Endodermal cell (in vitro differentiated cells): ENCODE data around the gene NAV2. TPM values are rescaled to one million over a fixed set of nuclear protein-coding genes. Genes with fewer than 3 reads are reported as not detected.

Experiments used
- DNase-seq: peaks from one replicate; pipeline ENCODE4 v3.0.0-alpha.2; 2017
- H3K27ac ChIP-seq: 2 replicates; pipeline ENCODE4 v1.5.1; 2013; ENCODE audit warnings: mild to moderate bottlenecking, low read depth, low read length, moderate library complexity
- H3K27me3 ChIP-seq: 2 replicates; pipeline ENCODE4 v1.6.1; 2013; ENCODE audit warnings: mild to moderate bottlenecking, low read length, moderate library complexity; ENCODE audit not compliant: insufficient read depth, control insufficient read depth, poor library complexity, severe bottlenecking
- H3K36me3 ChIP-seq: 2 replicates; pipeline ENCODE4 v1.7.0; 2013; ENCODE audit warnings: mild to moderate bottlenecking, low read length, moderate library complexity; ENCODE audit not compliant: control insufficient read depth, insufficient read depth
- H3K4me1 ChIP-seq: one replicate; pipeline ENCODE4 v1.7.0; 2013; ENCODE audit warnings: low read length; ENCODE audit not compliant: control insufficient read depth, insufficient read depth
- H3K4me3 ChIP-seq: 2 replicates; pipeline ENCODE4 v1.5.1; 2013; ENCODE audit warnings: mild to moderate bottlenecking, low read length, moderate library complexity
- H3K9ac ChIP-seq: 2 replicates; pipeline ENCODE4 v1.6.1; 2013; ENCODE audit warnings: mild to moderate bottlenecking, low read length, moderate library complexity; ENCODE audit not compliant: poor library complexity, severe bottlenecking; ENCODE audit errors: extremely low read depth
- H3K9me3 ChIP-seq: 2 replicates; pipeline ENCODE4 v1.6.1; 2013; ENCODE audit warnings: mild to moderate bottlenecking, low read length, moderate library complexity; ENCODE audit not compliant: control insufficient read depth
- H3K27ac Mint-ChIP-seq: 2 replicates; pipeline ENCODE4 v1.8.0; 2020; ENCODE audit warnings: mixed read lengths
- H3K27me3 Mint-ChIP-seq: 2 replicates; pipeline ENCODE4 v1.8.0; 2021; ENCODE audit warnings: mild to moderate bottlenecking, mixed read lengths; ENCODE audit not compliant: insufficient read depth
- H3K36me3 Mint-ChIP-seq: 2 replicates; pipeline ENCODE4 v1.8.0; 2020; ENCODE audit warnings: low read depth, mixed read lengths
- H3K4me1 Mint-ChIP-seq: 2 replicates; pipeline ENCODE4 v1.8.0; 2020; ENCODE audit warnings: mixed read lengths
- H3K4me3 Mint-ChIP-seq: 2 replicates; pipeline ENCODE4 v1.8.0; 2020; ENCODE audit warnings: mild to moderate bottlenecking, moderate library complexity, mixed read lengths
- H3K9me3 Mint-ChIP-seq: 2 replicates; pipeline ENCODE4 v1.8.0; 2020; ENCODE audit warnings: mild to moderate bottlenecking, mixed read lengths
- CTCF ChIP-seq: fragments of 200-600 bp; sonication (generic); conservative IDR thresholded peaks from 2 replicates; pipeline ENCODE4 v1.5.0; 2021; ENCODE audit warnings: antibody characterized with exemption, mild to moderate bottlenecking
- WGBS, 2 experiments: methylation state at CpG; one replicate each; pipeline versions ENCODE4 v1.1.5 to v1.1.7; 2013; ENCODE audit warnings: missing lambda C conversion rate in 2 of 2, mixed read lengths in 1 of 2; ENCODE audit not compliant: insufficient coverage in 1 of 2, insufficient read length in 1 of 2; 5-methylcytosine and 5-hydroxymethylcytosine counted together
- total RNA-seq, 2 donors: library from RNA; stranded (reverse); fragmentation: NEBNext Ultra II Directional in 1 of 2; extraction: Animal tissue kit (Norgen Biotek cat#: 25700) in 1 of 2; gene quantifications; 2 replicates in 1 of 2; 3 replicates in 1 of 2; pipeline ENCODE4 v1.2.1, GENCODE V29; 2021

The NAV2 gene
- total RNA-seq, 2 donors from 2014 or later, result 37.1 to 42.4 TPM

GRCh38 chr11:19795082-19795481, 82.4 kb downstream of the NAV2 start:
- Mint-ChIP-seq H3K4me1 (peaks cover 10% of the 10 kb centered on the region), H3K9me3 (no peaks in the 10 kb centered on the region), H3K27ac (no peak overlapping the region), H3K27me3 (no peaks in the 10 kb centered on the region), H3K36me3 (no peaks in the 10 kb centered on the region), H3K4me3 (no peak overlapping the region)
- no peaks in the 10 kb centered on the region for H3K27me3 ChIP-seq
- H3K9me3 ChIP-seq, result no peaks in the 10 kb centered on the region
- no peak overlapping the region for H3K9ac ChIP-seq
- H3K27ac ChIP-seq, result no peak overlapping the region
- no peaks in the 10 kb centered on the region for H3K4me1 ChIP-seq
- TF ChIP-seq CTCF, result no peak
- DNase-seq, result no peak
- no peaks in the 10 kb centered on the region for H3K36me3 ChIP-seq
- 100% methylated on average over 1 of the region's 1 CpG; no CpG with 5 or more reads in 1 of the 2 experiments for WGBS, 2 experiments
- H3K4me3 ChIP-seq, result no peak overlapping the region

GRCh38 chr11:19800162-19800561, 87.5 kb downstream of the NAV2 start:
- Histone ChIP-seq H3K9me3 (no peaks in the 10 kb centered on the region), H3K27ac (no peak overlapping the region), H3K27me3 (no peaks in the 10 kb centered on the region), H3K4me1 (no peaks in the 10 kb centered on the region), H3K4me3 (no peak overlapping the region), H3K36me3 (no peaks in the 10 kb centered on the region), H3K9ac (no peak overlapping the region)
- H3K27ac Mint-ChIP-seq, result no peak overlapping the region
- H3K4me3 Mint-ChIP-seq, result no peak overlapping the region
- H3K27me3 Mint-ChIP-seq, result no peaks in the 10 kb centered on the region
- no peaks in the 10 kb centered on the region for H3K36me3 Mint-ChIP-seq
- DNase-seq, result peak; percentile 71
- H3K4me1 Mint-ChIP-seq, result peaks cover 14% of the 10 kb centered on the region
- H3K9me3 Mint-ChIP-seq, result no peaks in the 10 kb centered on the region
- WGBS, 2 experiments, result 89 to 100% methylated on average over 2 of the region's 2 CpGs
- peak; percentile 74 for TF ChIP-seq CTCF

GRCh38 chr11:19800714-19801519, 88.3 kb downstream of the NAV2 start:
- H3K27ac Mint-ChIP-seq, result no peak overlapping the region
- Histone ChIP-seq H3K36me3 (no peaks in the 10 kb centered on the region), H3K27me3 (no peaks in the 10 kb centered on the region), H3K9ac (no peak overlapping the region), H3K27ac (no peak overlapping the region), H3K9me3 (no peaks in the 10 kb centered on the region), H3K4me1 (no peaks in the 10 kb centered on the region), H3K4me3 (no peak overlapping the region)
- no peaks in the 10 kb centered on the region for H3K9me3 Mint-ChIP-seq
- no peaks in the 10 kb centered on the region for H3K27me3 Mint-ChIP-seq
- peak; percentile 74 for TF ChIP-seq CTCF
- DNase-seq, result peak; percentile 67
- peaks cover 14% of the 10 kb centered on the region for H3K4me1 Mint-ChIP-seq
- no peaks in the 10 kb centered on the region for H3K36me3 Mint-ChIP-seq
- WGBS, 2 experiments, result 68 to 72% methylated on average over 3 to 4 of the region's 4 CpGs
- H3K4me3 Mint-ChIP-seq, result no peak overlapping the region
